GM18873 (cell line): Measurements from ENCODE around the gene LYPD6B.

Experiments
- ATAC-seq: cut with Tn5 transposase; IDR thresholded peaks from one replicate; pipeline ENCODE4 v1.9.1; 2021; ENCODE audit warnings: mild to moderate bottlenecking, moderate library complexity, moderate number of reproducible peaks; ENCODE audit not compliant: unreplicated experiment, low FRiP score

The LYPD6B gene

DNA sequence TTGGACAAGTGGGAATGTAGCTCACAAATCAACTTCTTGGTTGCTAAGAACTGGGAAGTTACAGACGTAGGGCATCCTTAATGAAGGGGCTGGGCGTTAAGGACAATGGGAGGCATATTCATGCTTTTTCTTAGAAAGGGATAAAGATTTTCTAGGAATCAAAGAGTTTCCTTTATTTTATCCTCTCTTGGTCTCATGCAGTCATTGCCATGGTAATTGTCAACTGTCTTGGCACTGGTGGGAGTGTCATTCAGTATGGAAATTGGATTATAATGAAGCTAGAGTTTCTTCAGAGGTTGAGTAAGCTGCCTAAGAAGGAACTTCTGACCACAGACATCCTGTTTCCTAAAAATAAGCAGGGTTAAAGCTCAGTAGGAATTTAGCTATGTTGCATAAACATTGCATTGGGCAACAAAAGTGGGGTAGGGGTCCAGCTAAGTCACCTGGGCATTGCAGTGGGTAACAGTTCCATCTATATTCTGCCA lies 114.0 kb downstream of the LYPD6B start:
- ATAC-seq: no peak

DNA sequence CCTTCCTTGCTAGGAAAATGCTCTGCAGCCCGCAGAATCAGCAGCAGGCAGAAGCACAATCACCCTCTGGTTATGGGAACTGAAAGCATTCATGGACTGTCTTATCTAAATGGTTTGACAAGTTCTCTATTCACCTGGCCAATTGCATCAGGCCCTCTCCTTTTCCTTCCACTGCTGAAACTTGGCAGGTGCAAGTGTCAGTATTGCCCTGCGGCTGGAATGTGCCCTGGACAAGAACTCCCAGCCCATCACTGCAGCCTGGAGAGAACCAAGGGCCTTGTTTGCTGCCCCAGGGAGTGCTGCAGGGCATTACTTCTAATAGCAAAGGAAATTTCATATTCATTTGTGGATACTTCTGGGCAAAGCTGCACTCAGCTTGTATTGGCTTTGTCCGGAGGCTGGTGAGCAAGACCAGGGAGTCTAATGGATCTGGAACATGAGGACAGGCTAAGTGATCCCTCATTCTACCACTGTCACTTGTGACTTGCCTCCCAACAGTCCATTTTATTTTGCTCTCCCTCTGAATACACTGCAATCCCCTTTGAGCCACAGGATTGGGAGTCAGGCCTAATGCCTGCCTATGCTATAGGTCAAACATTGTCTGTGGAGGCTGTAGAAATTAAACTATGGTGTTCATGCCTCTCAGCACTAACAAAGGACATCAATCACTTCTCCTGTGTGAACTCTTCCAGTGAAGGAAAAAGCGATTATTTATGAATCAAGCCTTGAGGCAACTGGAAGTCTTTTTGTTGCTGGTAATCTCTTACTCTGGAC lies 116.9 kb downstream of the LYPD6B start:
- no peak for ATAC-seq

DNA sequence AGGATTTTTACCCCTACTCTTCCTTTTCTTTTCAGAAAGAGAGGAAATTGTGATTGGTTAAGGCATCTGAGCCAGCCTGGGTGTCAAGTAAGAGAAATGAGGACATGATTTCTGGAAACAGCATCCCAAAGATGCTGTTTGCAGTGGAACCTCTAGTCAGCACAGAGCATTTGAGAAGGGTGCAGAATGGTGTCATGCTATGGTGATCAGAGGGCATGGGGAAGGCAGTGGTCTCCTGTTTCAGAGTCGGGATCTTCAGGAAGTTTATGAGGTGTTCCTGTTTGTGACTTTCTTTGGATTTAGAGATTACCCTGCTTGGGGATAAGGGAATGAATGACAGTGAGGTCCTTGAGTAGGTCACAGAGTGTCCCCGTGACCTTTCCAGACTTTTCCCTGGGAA lies 117.5 kb downstream of the LYPD6B start:
- ATAC-seq: no peak

DNA sequence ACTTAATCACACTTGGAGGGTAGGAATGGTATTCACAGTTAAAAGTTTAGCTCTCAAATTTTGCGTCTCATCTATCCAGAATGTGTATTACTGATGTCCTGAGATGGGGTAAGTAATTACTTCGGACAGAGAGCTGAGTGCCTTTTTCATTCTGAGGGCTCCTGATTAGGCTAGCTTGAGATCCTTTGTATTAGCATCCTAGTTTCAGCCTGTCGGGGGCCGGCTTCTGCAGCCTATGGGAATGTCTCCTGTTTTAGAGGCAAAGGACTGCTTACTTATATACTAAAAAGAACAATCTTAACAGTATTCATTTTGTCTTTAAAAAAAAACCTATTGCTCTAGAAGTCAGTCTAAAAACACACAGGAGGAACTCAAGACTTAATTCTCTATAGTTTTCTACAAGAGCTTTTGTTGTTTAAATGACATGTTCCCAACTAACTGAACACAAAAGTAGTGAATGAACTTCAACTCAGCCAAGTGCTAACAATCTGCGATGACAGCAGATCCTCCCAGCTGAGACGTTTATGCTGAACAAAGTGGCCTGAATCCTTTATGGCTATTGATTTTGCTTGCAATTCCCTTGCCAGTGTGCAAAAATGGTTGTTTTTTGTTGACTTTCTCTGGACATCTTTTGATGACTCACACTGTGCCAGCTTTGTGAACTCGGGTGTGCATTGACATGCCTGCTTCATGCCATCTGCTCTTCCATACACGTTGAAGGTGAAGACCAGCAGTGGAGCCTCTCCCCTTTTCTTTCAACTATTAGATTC lies 118.7 kb downstream of the LYPD6B start:
- no peak for ATAC-seq

DNA sequence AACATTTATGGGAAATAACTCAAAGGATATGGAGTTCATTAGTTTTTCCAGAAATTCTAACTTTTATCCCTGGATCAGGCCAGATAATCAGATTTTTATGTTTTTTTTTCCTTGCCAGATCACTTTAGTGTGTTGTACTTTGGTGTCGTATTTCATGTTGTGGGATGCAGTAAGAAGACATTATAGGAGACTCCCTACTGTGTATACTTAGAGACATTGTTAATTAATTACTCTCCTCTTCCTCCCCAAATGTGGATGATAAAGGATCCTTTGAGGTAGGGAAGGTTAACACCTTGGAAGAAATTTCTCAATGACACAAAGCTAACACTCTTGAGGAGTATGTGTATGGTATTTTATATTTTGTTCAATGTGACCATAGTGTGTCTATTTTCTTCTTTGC lies 120.5 kb downstream of the LYPD6B start:
- ATAC-seq: no peak

DNA sequence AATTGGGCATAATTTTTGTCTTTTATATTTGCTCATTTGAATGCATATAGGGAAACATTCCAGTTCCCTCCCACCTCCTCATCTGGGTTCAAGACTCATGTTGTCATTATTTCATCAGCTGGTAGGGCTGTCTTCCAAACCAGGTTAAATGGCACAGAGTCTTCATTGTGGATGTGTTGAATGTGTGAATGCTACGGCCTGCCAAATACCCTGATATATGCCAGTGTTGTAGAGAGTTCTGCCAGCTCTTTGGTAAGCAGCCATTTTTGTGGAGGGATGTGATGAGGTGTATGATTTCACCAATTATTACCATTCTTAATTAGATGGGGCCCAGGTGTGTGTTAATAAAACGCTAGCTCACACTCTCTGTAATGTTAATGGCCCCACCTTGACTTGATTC lies 121.7 kb downstream of the LYPD6B start:
- no peak for ATAC-seq

DNA sequence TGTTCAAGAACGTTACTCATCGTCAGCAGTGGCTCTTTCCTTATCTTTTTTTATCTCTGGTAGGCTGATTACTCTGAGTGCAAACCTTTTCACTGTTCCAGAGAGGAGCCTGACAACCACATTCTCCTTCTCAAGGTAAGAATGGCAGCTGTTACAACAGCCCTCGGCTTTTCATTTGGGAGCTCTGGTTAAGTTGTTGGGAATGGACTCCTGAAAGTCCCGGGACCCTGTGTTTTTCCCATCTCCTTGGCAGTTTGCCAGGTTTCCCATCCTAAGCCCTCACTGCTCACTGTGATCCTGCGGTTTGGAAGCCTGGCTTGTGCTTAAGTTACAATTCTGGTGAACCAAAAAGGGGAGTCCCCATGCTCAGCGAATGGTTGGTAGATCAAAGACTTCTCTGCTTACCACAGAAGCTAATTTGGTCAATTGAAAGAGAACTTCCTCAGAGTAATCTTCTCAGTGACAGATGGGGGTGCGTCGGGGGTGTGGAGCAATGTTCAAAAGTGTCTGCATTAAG lies 122.3 kb downstream of the LYPD6B start:
- peak; percentile 66 for ATAC-seq

DNA sequence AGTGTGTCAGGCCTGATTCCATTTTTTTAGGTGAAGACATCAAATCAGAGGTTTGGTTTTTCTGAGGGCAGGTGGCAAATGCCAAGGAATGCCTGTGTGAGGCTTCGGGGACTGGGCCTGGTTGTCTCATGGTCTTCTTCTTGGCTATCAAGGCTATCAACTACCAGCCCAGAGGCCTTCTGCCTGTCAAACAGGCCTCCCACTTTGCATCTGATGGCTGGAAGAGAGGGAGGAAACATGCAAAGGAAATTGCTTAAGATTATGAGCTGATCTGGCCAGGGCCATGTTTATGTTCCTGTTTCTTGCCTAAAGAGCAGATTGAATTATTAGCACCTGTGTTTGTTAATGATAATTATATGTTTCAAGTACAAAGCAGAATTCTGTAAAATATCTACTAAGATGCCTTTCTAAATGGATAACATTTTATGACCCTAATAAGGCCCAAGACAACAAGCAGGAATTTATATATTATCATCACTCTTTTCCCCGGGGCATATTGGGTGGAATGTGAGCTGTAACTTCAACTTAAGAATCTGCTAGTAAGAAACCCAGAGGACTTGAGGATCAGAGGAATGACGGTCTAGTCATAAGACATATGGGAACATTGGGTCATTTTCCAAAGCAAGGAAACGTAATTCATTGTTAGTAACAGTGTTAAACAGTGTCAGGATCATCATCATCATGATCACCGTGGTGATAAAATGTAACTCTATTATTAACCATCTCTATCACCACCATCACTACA lies 123.2 kb downstream of the LYPD6B start:
- ATAC-seq: no peak

DNA sequence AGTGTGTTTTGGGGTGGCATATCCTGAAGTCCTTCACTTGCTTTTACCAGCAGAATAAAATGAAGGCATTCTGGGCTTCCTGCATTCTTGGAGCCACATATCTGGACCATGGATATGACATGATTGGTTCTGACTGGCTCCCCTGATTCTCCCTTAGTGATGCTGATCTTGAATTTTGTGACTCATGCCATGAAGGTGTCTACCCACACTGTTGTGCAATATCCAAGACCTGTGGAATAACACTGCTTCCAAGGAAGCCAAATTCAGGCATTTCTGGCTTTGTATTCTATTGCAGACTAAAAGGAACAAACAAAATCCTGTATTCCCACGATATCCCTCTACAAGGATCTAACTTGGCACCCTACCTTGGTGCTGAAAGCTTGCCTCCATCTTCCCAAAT lies 125.8 kb downstream of the LYPD6B start:
- ATAC-seq: no peak

DNA sequence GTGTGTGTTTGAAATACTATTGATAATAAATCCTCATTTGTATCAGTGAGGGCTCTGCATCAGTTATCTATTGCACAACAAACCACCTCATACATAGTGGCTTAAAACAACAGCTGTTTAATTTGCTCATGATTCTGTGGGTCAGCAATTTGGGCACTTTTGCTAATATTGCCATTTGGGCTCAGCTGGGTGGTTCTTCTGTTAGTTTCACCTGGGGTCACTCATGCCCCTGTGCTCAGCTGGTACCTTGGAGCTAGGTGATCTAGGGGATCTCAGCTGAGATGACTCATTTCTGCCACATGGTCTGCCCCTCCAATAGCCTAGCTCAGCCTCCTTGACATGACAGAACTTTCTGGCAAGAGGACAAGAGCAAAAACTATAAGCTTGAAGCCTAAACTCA lies 126.3 kb downstream of the LYPD6B start:
- no peak for ATAC-seq

DNA sequence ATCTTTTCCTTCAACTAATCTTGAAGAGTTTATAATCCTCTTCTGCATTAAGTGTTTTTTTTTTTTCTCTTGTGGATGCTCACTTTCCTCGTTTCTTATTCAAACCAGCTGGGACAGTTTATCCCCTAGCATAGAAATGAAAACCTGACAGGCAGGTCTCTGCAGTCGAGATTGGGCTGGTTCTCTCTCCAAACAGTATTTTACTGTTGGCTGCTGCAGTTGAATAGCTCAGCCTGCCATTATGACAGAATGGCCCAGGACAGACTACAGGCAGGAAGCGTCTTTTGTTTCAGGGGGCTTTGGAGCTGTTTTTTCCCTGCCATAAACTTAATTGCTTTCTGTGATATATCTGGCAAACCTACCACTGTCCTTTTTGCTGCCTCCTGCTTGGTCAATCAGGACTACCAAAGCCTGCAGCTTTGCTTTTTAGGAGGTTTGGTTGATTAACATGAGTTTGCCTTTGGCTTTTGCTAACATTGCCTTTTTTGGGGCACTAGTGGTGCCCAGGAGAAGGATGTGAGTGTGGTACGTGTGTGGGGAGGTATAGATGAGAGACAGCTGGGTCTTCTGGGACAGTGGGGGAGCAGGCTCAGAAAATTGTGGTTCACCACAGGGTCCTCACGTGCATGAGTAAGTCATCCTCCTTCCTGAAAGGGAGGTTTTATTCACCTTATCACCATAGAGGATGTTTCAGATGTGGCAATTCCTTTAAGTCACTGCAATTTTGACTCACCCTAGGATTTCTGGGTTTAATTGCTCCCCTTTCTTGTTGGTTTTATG lies 128.7 kb downstream of the LYPD6B start:
- ATAC-seq: no peak

DNA sequence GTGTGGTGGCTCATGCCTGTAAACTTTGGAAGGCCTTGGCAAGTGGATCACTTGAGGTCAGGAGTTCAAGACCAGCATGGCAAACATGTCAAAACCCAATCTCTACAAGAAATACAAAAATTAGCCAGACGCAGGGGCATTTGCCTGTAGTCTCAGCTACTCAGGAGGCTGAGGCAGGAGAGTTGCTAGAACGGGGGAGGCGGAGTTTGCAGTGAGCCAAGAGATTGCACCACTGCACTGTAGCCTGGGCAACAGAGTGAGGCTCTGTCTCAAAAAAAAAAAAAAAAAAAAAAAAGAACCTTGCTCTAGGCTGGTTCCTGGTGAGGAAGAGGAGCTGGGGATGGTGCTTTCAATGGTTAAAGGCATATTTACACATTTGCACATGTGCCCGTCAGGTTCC lies 129.4 kb downstream of the LYPD6B start:
- ATAC-seq: no peak

DNA sequence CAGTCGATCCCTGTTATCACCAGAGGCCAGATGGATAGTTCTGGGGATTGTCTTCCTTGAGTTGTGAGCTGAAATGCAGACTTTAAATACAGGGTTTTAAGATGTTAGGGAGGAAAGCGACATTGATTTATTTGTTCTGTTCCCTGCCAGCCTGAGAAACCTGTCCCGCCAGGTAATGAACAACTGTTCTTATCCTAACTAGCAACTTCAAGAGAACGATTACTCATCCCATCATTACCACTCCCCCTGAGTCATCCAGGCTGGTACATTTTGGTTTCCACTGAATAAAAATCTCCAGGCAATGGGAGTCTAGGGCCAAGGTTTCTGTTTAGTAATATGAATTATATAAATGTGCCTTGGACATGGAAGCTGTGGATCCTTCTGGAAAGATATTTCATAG lies 131.2 kb downstream of the LYPD6B start:
- ATAC-seq: no peak

DNA sequence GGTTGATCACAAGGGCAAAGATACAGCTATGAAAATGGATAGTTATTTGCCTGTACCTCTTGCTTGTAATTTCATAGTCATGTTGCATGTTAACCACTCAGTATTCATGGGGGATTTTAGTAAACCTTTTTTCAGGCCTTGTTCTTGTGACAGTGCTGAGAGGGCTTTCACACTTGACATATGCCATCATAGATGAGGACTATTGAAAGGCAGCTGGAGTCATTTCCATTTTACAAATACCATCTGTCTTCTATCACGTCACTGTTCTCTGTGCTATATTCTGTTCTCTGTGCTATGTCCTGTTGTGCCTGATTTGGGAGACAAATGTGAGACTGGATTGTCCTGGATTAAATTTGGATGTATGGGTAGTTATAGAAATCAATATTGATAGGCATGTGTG lies 131.7 kb downstream of the LYPD6B start:
- ATAC-seq: no peak

DNA sequence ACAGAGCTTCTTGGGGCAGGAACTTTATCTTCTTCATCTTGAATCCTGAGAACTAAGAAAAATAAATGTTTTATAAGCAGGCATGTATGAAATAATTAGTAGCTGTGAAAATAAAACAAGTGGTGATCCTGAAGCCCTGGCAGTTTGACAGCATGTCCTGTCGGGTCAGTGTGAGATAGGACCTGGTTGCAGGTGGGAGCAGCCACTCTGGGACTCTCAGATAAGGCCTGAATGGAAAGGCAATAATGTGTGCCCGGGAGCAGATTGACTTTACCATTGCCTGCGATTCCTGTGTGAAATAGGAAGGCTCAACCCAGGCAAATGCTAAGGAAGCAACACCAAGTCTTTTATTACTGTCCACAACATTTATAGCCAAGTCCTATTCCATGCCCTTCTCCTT lies 132.4 kb downstream of the LYPD6B start:
- no peak for ATAC-seq

DNA sequence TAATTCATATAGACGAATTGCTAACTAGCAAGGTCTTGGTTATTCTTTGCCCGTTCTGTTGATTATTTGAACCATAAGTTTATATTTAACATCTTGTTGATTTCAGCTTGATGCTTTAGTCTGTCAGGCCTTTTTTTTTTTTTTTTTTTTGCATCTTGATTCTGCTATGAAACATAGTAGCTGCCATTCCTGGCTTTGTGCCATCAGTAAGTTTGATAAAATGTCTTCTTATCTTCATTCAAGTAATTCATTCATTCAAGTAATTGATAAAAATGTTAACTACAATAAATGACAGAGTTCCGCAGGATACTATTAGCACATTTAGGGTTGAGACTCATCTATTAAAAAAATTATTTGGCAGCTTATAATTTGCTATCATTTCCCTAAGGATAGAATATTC lies 134.7 kb downstream of the LYPD6B start:
- ATAC-seq: no peak

DNA sequence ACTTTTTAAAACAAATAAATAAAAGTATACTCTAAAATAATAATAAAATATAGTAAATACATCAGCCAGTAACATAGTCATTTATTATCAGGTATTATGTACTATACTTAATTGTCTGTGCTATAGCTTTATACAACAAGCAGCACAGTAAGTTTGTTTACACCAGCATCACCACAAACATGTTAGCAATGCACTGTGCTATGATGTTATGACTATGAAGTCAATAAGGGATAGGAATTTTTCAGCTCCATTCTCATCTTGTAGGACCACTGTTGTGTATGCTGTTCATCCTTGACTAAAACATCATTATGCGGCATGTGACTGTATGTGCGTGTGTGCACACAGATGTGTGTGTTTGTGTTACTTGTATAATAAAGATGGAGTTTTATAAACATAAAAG lies 137.5 kb downstream of the LYPD6B start:
- ATAC-seq: no peak

DNA sequence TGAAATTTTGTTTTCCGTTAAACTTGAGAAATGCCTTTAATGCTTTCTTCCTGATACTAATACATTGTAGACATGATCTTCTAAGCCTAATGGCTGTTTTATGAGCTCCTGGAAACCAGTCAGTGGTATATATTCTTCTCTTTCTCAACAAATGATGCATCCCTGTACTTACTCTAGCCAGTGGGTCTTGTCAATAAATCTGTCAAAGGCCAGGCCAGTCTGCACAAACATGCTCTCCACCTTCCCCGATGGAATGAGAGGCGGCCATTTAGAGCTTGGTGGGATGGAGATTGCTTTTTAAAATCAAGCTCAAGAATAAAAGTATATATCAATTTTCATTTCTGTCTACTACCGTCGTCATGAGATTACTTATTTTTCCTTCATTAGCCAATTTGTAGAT lies 140.1 kb downstream of the LYPD6B start:
- ATAC-seq: no peak

DNA sequence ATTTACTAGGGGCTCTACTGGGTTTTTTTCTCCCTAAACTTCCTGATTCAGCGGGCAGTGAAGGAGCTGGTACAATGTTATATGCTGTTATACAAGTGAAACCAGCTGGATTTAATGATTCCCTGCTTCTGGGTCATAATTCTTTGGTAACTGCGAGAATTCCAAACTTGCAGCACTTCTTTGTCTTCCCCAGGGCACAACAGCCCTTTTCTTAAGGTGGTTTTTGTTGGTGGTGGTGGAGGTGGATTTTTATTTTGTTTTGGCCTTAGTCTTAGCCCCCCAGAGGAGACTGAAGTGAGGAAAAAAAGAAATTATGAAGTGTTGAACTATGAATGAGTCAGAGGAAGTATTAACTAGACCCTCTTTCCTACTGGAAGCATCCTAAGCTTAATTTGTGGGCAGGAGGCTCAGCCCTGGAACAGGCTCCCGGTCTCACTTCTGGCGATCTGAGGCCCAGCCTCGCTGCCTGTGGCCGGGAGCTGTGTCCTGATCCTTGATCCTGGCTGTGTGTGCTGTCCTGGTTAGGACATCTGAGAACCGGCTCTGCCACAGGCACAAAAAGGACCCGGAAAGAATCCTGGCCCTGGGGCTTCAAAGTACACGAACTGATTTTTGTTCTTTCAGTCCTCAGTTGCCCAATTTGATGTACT lies 141.9 kb downstream of the LYPD6B start:
- ATAC-seq: no peak

DNA sequence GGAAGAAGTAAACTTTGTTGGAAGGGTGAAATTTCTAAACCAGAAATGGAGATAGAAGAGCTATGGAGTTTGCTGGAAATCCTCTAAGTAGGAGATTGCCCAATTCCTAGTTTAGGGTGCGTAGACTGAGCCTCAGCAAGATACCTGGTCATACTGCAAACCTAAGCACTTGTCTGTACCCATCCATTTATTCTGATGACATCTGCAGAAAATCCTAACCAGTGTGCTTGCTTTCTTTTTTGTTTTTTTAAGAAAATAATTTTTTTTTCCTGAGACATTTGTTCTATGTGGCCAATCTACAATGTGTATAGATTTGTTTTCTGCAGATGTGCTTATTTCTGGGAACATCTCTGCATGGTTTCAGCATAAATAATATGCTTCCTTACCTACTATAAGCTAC lies 144.7 kb downstream of the LYPD6B start:
- no peak for ATAC-seq
